Type B pancreatic cell (in vitro differentiated cells): ENCODE results near the gene NELFA. TPM values are rescaled to one million over a fixed set of nuclear protein-coding genes. Genes with fewer than 3 reads are reported as not detected.

Source experiments
- DNase-seq: peaks from one replicate; pipeline ENCODE4 v3.0.0; 2021; ENCODE audit warnings: mixed read lengths; ENCODE audit not compliant: unreplicated experiment; ENCODE audit errors: extremely low spot score
- H3K27ac Mint-ChIP-seq: 2 replicates; pipeline ENCODE4 v1.8.0; 2021; ENCODE audit warnings: mild to moderate bottlenecking, mixed read lengths
- H3K27me3 Mint-ChIP-seq: 2 replicates; pipeline ENCODE4 v1.8.0; 2021; ENCODE audit warnings: mixed read lengths
- H3K36me3 Mint-ChIP-seq: 2 replicates; pipeline ENCODE4 v1.8.0; 2021; ENCODE audit warnings: mixed read lengths
- H3K4me1 Mint-ChIP-seq: one replicate; pipeline ENCODE4 v1.8.0; 2021; ENCODE audit warnings: mixed read lengths; ENCODE audit not compliant: unreplicated experiment
- H3K4me3 Mint-ChIP-seq: 2 replicates; pipeline ENCODE4 v1.8.0; 2021; ENCODE audit warnings: mild to moderate bottlenecking, mixed read lengths
- H3K9me3 Mint-ChIP-seq: 2 replicates; pipeline ENCODE4 v1.8.0; 2021; ENCODE audit warnings: mixed read lengths
- total RNA-seq: library from RNA; stranded (reverse); gene quantifications from 2 replicates; pipeline ENCODE4 v1.2.1, GENCODE V29; 2021; ENCODE audit warnings: low replicate concordance
- TF ChIP-seq, protein P1 (sequence below): fragments of 200-600 bp; sonication (generic); conservative IDR thresholded peaks from 2 replicates; pipeline ENCODE4 v1.5.0; 2021; ENCODE audit warnings: antibody characterized with exemption, mild to moderate bottlenecking

Gene NELFA
- total RNA-seq, 1 donor from 2014 or later: 44.8 TPM

DNA sequence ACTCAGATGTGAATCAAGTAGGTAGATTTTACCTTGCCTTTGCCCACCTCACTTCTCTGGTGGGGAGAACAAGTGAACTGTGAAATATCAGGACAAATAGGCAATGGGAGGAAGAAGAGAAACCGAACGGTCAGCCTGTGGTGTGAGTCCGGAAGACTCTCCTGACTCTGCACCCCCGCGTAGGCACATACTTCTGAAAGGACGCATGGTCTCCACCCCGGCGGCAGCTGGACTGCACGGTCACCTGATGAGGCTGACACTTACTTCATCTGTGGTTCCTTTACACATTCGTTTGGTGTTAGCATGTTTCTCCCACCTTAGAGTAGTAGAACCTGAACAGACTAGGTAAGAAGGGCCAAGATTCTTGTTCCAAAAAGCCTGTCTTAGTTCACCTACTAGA lies 58.4 kb downstream of the NELFA start:
- Mint-ChIP-seq H3K4me3 (no peak overlapping the region), H3K9me3 (no peaks in the 10 kb centered on the region), H3K4me1 (peaks cover 3% of the 10 kb centered on the region), H3K27ac (no peak overlapping the region), H3K27me3 (no peaks in the 10 kb centered on the region), H3K36me3 (peaks cover 4% of the 10 kb centered on the region)
- TF ChIP-seq, protein P1, sequence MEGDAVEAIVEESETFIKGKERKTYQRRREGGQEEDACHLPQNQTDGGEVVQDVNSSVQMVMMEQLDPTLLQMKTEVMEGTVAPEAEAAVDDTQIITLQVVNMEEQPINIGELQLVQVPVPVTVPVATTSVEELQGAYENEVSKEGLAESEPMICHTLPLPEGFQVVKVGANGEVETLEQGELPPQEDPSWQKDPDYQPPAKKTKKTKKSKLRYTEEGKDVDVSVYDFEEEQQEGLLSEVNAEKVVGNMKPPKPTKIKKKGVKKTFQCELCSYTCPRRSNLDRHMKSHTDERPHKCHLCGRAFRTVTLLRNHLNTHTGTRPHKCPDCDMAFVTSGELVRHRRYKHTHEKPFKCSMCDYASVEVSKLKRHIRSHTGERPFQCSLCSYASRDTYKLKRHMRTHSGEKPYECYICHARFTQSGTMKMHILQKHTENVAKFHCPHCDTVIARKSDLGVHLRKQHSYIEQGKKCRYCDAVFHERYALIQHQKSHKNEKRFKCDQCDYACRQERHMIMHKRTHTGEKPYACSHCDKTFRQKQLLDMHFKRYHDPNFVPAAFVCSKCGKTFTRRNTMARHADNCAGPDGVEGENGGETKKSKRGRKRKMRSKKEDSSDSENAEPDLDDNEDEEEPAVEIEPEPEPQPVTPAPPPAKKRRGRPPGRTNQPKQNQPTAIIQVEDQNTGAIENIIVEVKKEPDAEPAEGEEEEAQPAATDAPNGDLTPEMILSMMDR: no peak
- DNase-seq: no peak

DNA sequence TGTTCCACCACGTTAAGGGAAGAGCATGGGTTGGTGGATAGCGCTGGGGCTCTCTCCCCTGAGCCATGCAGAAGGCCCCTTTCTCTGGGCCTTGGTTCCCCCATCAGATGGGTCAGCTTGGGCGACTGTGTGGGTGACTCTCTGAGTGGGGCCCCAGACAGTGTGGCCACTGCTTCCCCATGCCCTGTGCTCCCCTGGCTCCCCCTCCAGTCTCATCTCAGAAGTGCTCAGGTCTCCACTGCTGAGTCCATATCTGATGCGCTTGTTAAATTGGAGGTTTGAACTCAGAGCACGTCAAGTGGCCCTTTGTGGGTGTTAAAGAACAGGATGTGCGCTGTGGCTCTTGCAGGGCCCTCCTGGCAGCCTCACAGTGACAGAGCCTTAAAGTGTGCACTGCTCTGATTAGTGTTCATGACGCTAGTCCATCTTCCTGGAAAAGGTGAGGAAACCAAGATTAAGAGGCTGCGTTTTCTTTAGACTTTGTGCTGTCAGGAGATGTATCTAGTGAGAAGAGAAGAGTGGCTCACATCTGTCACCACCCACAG lies 59.8 kb downstream of the NELFA start:
- Mint-ChIP-seq H3K9me3 (no peaks in the 10 kb centered on the region), H3K27me3 (no peaks in the 10 kb centered on the region), H3K27ac (no peak overlapping the region), H3K4me1 (peaks cover 3% of the 10 kb centered on the region), H3K36me3 (peaks cover 4% of the 10 kb centered on the region), H3K4me3 (no peak overlapping the region)
- TF ChIP-seq, protein P1: no peak
- no peak for DNase-seq

DNA sequence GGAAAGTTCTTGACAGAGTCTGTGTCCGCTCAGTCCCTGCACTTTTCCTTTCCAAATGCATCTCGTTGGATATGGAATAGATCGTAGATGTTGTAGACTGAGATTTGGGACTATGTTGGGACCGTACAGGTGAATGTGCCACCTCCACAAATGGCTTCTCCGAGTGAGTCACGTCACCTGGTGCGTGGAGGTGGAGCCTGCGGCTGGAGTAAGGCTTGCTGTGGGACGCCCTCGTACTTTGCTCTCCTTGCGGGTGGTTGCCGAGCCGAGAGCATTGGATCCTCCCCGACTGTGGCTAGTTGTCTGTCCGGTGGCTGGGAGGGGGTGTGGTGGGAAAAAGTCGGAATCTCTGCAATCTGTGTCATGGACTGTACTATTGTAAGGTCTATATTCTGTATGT lies 60.5 kb downstream of the NELFA start:
- peaks cover 4% of the 10 kb centered on the region for H3K36me3 Mint-ChIP-seq
- no peaks in the 10 kb centered on the region for H3K9me3 Mint-ChIP-seq
- TF ChIP-seq, protein P1: no peak
- H3K4me3 Mint-ChIP-seq: no peak overlapping the region
- no peak for DNase-seq
- no peak overlapping the region for H3K27ac Mint-ChIP-seq
- no peaks in the 10 kb centered on the region for H3K27me3 Mint-ChIP-seq
- peaks cover 3% of the 10 kb centered on the region for H3K4me1 Mint-ChIP-seq

DNA sequence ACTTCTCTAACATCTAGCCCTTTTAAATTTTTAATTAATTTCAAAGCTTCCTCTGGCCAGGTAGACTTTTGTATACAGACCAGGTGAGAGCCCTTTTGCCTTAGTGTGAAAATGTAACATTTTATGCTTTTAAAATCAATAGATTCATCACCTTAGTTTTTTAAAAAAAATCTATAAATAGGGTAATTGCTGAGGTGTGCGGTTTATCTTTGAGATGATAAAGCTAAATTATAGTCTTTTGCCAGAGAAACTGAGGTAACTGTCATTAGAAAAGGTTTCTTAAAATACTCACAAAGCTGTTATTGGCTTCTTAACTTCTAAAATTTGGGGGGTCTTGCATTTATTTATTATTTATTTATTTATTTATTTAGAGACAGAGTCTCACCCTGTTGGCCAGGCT lies 62.9 kb downstream of the NELFA start:
- Mint-ChIP-seq H3K9me3 (no peaks in the 10 kb centered on the region), H3K4me1 (peaks cover 3% of the 10 kb centered on the region), H3K4me3 (no peak overlapping the region), H3K27ac (no peak overlapping the region), H3K27me3 (no peaks in the 10 kb centered on the region), H3K36me3 (peaks cover 8% of the 10 kb centered on the region)
- TF ChIP-seq, protein P1: no peak
- DNase-seq: no peak

DNA sequence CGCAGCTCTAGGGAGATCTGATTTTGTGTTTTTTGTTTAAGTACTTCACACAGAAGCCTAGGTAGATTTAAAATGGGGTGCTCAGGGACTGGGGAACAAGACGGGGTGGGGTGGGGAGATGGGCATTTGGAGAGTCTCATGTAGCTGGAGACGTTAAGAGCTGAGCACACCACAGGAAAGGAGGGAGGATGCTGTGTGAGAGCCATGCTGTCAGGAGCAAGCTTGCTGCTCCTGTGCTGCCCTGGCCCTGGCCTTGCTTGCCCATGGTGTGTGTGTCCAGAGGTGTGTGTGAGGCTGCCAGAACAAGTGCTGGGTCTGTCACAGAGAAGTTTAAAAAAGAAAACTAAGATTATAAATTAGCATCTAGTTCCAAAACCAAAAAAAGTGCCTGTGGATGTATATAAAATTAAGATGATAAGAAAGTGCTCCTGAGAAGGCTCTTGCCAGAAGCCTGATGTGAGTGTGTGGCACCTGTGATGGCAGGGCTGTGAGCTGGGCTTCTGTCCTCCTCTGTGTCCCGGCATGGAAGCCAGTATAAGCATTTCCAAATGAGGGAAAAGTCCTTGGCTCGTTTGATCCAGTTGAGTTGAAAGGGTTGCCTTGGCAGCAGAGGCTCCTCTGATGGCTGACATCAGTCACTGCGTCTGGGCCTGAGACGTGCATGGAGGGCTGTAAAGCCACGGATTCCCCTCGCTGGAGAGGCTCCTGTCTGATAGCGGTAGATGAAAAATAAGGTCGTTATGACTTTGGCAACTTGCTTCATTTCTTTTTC lies 63.5 kb downstream of the NELFA start:
- H3K36me3 Mint-ChIP-seq: peaks cover 8% of the 10 kb centered on the region
- H3K4me3 Mint-ChIP-seq: no peak overlapping the region
- TF ChIP-seq, protein P1: no peak
- H3K27me3 Mint-ChIP-seq: no peaks in the 10 kb centered on the region
- peaks cover 7% of the 10 kb centered on the region for H3K4me1 Mint-ChIP-seq
- H3K9me3 Mint-ChIP-seq: no peaks in the 10 kb centered on the region
- DNase-seq: no peak
- H3K27ac Mint-ChIP-seq: no peak overlapping the region
